B cell (primary cell): ENCODE results near the gene NEMP2.

Experiments
- EZH2 ChIP-seq: IDR thresholded peaks from 2 replicates; pipeline ENCODE4 v1.6.1; 2012; ENCODE audit warnings: borderline replicate concordance, low read depth, mild to moderate bottlenecking, moderate library complexity, low read length; ENCODE audit not compliant: insufficient read depth, poor library complexity, severe bottlenecking
- TF ChIP-seq, protein P1 (sequence below): fragments of 200-600 bp; IDR thresholded peaks from one replicate; pipeline ENCODE4 v1.8.0; 2022; ENCODE audit warnings: antibody characterized with exemption, mild to moderate bottlenecking

GRCh38 chr2:190511104-190511503, 23.4 kb downstream of the NEMP2 start:
- TF ChIP-seq, protein P1, sequence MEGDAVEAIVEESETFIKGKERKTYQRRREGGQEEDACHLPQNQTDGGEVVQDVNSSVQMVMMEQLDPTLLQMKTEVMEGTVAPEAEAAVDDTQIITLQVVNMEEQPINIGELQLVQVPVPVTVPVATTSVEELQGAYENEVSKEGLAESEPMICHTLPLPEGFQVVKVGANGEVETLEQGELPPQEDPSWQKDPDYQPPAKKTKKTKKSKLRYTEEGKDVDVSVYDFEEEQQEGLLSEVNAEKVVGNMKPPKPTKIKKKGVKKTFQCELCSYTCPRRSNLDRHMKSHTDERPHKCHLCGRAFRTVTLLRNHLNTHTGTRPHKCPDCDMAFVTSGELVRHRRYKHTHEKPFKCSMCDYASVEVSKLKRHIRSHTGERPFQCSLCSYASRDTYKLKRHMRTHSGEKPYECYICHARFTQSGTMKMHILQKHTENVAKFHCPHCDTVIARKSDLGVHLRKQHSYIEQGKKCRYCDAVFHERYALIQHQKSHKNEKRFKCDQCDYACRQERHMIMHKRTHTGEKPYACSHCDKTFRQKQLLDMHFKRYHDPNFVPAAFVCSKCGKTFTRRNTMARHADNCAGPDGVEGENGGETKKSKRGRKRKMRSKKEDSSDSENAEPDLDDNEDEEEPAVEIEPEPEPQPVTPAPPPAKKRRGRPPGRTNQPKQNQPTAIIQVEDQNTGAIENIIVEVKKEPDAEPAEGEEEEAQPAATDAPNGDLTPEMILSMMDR = peak; percentile 13
- TF ChIP-seq EZH2 = no peak
